SHP77 treated with DMSO at 0.1 percent for 48 hours (cell line): ENCODE measurements around the gene LAMA2.

Experiments used
- DNase-seq: peaks from one replicate; lab custom pipeline; 2025; lab: John Stamatoyannopoulos, UW

The LAMA2 gene

DNA sequence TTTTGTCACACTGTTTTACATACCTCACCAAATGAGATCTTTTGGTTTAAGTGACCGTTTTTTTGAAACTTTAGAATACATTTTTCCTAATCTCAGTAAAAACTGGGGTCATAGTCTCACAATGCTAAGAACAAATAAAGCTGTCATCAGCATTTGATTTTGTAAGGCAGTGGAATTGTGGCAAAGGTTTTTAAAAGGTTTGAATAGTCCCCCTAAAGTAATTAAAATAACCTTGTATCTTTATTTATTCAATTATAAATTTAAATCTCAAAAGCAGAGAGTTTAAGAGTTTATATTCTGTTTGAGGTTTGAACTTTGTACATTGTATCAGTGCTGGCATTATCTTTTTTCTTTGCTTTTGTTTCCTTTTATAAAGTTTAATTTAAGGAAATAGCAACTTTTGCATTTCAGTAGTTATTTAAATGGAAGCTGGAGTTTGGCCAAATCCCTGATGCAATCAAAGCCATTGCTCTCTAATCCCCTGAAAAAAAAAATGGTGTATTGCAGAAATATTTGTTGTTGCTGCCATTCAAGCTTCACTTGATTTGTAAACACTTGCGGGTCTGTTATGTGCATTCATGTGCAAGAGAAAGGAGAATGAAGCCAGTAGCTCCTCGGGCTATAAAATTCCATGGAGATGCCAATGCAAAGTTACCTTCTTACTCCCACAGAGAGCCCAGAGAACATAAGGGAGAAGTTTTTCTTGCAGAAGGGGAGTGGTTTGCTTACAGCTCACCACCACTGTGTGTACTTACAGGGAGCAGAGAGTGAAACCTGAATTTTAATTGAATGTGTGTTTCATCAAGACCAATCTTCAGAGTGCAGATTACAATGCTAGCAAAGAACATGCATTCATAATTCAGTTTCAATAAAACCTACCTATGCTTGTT is 435.2 kb downstream of the LAMA2 start:
- DNase-seq: no peak

DNA sequence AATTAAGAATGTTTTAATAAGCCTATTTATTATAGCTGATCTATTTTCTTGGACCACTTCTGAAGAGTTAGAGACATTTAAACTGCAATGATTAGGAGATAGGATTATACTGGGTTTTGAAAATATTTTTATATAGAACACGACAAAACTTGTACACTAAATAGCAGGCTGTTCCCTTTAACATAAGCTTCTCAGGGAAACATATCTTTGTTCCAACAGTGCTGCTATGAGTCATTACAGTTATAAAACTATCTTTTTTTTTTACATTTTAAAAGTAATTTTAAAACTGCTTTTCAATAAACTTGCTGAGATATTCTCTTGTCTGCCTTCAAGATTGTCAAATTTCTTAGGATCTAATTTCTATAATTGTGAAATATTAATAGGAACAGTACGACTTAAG is 438.0 kb downstream of the LAMA2 start:
- DNase-seq: no peak

DNA sequence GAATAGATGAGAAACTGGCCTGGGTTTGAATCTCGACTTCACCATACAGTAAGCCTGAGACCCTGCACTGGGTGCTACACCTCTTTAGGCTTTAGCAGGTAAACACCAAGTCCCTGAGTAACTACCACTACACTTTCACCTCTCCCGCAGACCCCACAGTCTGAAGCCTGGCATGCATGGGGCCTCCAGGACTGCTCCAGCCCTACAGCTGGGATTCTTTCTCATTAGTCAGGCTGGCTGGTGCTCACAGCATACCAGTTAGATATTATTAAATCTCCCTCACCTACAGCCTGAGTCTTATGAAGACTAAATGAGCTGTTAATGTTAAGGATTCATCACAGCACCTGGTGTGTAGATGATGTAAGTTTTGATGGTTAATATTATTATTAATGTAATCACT is 438.4 kb downstream of the LAMA2 start:
- no peak for DNase-seq

DNA sequence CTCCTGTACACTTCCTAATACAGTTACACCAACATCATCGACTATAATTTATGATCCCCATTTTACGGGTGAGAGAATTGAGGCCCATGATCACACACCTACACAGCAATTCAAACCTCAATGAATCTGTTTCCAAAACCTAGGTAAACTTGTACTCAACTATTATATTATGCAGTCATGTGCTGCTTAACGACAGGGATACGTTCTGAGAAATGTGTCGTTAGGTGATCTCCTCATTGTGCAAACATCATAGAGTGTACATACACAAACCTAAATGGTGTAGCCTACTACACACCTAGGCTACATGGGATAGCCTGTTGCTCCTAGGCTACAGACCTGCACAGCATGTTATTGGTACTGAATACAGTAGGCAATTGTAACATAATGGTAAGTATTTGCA is 441.4 kb downstream of the LAMA2 start:
- DNase-seq: no peak

DNA sequence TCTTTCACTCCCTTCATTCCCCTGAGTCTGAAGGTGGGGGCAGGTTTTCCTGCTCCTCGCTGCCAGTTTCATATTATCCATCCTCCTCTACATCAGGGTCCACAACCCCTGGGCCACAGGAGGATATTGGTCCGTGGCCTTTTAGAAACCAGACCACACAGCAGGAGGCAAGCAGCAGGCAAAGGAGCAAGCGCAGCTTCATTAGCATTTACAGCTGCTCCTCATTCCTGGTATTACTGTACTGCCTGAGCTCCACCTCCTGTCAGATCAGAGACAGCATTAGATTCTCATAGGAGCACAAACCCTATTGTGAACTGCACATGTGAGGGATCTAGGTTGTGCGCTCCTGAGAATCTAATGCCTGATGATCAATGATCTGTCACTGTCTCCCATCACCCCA is 446.7 kb downstream of the LAMA2 start:
- DNase-seq: no peak

GRCh38 chr6:129331450-129332138 is 448.7 kb downstream of the LAMA2 start:
- DNase-seq: no peak

- DNase-seq: no peak
These were observed 452.9 kb downstream of the LAMA2 start for GRCh38 chr6:129335792-129336191.

GRCh38 chr6:129338683-129339082 is 455.7 kb downstream of the LAMA2 start:
- DNase-seq: no peak

GRCh38 chr6:129340983-129341382 is 458.0 kb downstream of the LAMA2 start:
- DNase-seq: no peak

DNA sequence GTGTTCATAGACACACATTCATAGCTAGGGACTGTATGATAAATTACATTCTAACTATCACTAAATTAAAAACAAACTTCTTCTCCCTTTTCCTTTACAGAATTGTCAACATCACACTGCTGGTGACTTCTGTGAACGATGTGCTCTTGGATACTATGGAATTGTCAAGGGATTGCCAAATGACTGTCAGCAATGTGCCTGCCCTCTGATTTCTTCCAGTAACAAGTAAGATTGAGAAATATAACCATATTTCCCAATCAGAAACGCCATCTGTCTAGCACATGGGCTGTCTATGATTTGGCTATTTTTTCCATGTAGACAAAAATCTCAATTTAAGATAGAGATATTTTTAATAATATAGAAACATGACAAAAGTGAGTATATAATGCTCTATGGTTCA is 459.3 kb downstream of the LAMA2 start:
- DNase-seq: no peak

GRCh38 chr6:129342796-129343195 is 459.9 kb downstream of the LAMA2 start:
- no peak for DNase-seq

DNA sequence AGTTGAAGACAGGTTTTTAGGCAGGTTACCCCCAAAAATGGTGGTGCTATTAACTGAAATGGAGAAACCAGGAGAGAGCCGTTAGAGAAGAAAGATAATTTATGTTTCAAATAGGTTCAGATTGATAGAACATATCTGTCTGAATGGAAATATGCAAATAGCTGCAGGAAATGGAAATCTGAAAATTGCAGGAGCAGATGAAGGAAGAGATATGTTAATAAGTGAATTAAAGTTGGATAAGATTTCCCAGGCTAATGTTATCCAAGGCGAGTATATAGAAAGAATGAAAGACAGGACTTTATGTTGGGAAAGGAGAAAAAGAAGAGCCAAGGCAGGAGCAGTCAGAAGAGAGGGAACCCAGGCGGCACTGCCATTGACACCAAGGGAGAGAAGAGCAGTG is 461.4 kb downstream of the LAMA2 start:
- DNase-seq: no peak

DNA sequence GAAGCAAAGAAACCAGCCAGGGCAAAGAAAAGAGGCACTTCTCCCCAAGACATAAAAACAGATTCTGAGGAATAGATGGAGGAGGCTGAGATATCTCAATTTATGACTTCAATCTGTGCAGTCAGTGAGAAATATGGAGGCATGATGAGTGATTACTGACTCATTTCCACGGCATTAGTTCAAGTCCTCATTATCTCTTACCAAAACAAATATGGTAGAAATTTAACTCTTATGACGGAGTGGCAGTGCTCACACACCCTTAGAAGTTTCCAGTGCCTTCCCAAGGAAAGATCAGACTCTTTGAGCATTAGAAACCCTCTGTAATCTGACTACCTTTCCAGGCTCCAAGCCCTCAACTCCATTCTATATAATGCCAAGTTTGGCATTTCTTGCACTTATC is 463.0 kb downstream of the LAMA2 start:
- DNase-seq: no peak

DNA sequence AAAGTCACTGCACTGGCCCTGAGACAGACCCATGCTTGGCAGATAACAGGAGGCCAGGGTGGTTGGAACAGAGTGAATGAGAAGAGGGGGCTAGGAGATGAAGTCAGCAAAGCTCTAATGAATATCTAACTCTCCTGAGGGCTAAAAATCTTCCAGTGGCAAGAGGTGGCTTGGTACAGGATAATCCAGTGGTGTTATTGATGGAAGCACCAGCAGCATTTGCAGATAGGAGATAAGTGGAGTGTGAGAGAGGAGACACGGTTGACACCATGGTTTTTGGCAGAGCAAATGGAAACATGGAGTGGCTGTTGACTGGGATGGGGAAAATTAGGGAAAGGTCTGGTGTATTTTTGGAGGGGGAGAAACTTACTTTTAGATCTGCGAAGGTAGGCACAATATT is 464.0 kb downstream of the LAMA2 start:
- DNase-seq: no peak

DNA sequence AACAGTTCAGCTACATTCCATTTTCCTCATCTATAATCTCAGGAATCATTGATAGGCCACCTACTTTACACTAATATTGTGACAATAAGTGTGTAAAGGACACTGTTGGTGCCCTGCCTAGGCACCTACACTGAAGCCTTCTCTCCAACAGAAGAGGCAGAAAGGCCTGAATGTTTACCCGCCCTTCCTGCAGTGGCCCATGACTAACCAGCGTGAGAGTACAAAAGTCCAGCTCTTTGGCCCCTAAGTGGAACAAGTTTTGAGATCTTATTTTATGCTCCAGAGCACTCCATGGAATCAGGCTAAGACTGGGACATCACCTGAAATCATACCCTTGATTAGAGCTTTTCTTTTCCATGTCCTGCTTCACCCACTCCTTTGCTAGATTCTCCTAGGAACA is 467.3 kb downstream of the LAMA2 start:
- no peak for DNase-seq

- no peak for DNase-seq
These were observed 468.9 kb downstream of the LAMA2 start for GRCh38 chr6:129351807-129352206.

- DNase-seq: no peak
These were observed 470.1 kb downstream of the LAMA2 start for GRCh38 chr6:129353067-129353466.

DNA sequence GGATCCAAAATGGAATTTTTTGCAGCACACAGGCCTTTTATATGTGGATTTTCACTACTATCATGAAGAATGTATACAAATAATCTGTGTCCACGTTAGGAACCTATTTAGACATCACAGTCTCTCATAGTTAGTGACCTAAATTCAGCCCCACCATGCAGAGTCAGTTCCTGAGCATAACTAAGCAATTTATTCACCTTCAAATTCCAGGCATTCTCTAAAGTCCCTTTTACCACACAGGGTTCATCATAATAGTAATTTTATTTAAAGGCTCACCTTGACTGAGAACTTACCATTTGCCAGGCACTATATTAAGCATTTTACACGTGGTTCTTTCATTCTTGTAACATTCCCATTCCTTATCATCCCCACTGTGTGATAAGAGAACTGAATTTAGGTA is 473.2 kb downstream of the LAMA2 start:
- no peak for DNase-seq

DNA sequence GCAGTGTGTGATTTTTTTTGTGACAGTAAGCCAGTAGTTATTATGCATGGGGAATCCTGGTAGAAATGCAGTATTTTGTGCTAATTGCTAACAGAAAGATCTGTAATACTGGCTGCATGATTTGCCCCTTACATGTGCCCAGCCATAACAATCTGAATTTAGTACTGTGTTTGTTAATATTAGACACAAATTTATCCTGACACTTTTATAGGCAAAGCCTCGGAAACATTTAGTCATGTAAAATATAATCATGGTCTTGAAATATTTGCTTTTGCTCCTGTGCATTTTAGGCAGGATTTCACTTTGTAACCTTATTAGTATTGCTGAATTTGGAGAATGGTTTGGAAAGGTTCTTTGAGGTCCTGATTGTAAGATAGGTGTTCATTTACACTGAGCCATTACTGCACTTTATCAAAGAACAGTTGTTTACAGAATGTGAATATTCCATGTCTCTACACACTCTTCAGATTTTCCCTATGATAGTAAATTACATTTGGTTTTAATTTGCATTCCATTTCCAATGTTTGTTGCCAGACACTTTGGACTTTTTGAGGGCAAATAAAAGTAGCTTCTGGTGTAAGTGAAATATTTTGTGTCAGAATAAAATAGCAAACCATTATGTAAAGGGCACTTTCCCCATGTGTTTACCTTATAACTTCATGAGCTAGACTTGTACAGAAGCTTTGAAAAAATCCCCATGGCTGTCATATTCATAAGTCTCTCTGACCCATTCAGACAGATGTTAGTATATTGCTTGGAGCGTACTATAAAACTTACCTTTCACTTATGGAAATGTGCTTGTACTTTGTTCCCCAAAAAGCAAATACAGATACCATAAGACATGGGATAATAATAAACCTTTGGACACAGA is 477.1 kb downstream of the LAMA2 start:
- DNase-seq: no peak

- no peak for DNase-seq
These were observed 477.7 kb downstream of the LAMA2 start for GRCh38 chr6:129360682-129360955.

DNA sequence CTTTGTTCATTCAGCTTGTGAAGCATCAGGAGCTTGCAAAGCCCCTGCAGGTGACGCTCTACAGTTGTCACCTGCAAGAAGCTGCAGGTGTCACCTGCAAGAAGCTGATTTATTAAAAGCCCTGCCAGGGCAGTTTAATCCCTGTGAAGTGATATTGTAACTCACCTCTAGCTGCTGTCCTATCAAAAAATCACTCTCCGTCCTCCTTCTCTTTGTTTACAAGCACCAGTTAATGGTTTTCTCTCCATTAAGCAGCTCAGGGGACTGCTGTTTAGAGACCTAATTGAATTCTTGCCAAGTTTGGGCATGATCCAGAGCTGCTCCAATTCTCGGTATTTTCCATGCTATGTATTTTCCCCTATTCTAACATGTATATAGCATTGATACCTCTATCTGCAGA is 481.1 kb downstream of the LAMA2 start:
- no peak for DNase-seq

DNA sequence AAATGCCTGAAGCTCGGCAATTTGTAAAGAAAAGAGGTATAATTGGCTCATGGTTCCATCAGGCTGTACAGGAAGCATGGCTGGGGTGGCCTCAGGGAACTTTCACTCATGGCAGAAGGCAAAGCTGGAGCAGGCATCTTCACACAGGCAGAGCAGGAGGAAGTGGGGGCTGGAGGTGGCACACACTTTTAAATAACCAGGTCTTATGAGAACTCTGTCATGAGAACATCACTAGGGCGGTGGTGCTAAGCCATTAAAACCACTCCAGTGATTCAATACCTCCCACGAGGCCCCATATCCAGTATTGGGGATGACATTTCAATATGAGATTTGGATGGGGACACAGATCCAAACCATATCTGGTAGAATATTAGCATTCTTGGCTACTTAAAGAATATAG is 481.8 kb downstream of the LAMA2 start:
- DNase-seq: no peak

GRCh38 chr6:129368076-129368475 is 485.1 kb downstream of the LAMA2 start:
- no peak for DNase-seq
